ENCODE results near the gene PCSK9. TPM values are rescaled to one million over a fixed set of nuclear protein-coding genes. Genes with fewer than 3 reads are reported as not detected.

The PCSK9 gene
- total RNA-seq, 1 experiment from 2014 or later = not detected

GRCh38 chr1:54998677-54999076 is 40.7 kb upstream of the PCSK9 start, which contains the start of gene BSND:
Gene BSND (plus strand): TSS chr1:54998933. CDS start chr1:54999187, 254 bp downstream.
- H3K27me3 Mint-ChIP-seq (ENCODE audit: insufficient read depth, unreplicated experiment) = no peaks in the 10 kb centered on the region
- ChIA-PET POLR2A (no interaction called here), CTCF (interaction anchor here (0.8 to 22.1 kb wide), 8 partner anchors 9 to 183 kb away, joined by 3 to 385 read pairs (median 14); no protein-coding TSS in a partner anchor)
- no TSS peak for BruUV-seq (replicated peaks)
- H3K4me3 Mint-ChIP-seq (ENCODE audit: unreplicated experiment) = no peak within 1 kb of the TSS
- intact Hi-C loops (cut with micrococcal nuclease) = no loop called here
- no peaks in the 10 kb centered on the region for H3K9me3 Mint-ChIP-seq (ENCODE audit: unreplicated experiment)
- no peaks in the 10 kb centered on the region for H3K36me3 Mint-ChIP-seq (ENCODE audit: insufficient read depth, unreplicated experiment)
- no peak within 1 kb of the TSS for H3K27ac Mint-ChIP-seq (ENCODE audit: low read depth, unreplicated experiment)
- DNase-seq (ENCODE audit: unreplicated experiment) = no peak
- TF ChIP-seq CTCF (IDR thresholded peaks at IDR 0.05; ENCODE audit: unreplicated experiment) = no peak
- H3K4me1 Mint-ChIP-seq (ENCODE audit: insufficient read depth, unreplicated experiment) = peaks cover 5% of the 10 kb centered on the region

GRCh38 chr1:55000110-55001085 is 39.0 kb upstream of the PCSK9 start:
- no peaks in the 10 kb centered on the region for H3K27me3 Mint-ChIP-seq (ENCODE audit: insufficient read depth, unreplicated experiment)
- DNase-seq (ENCODE audit: unreplicated experiment) = no peak
- H3K36me3 Mint-ChIP-seq (ENCODE audit: insufficient read depth, unreplicated experiment) = no peaks in the 10 kb centered on the region
- intact Hi-C loops (cut with micrococcal nuclease) = no loop called here
- ChIA-PET POLR2A (interaction anchor here (1.0 kb wide), 1 partner anchor 50 kb away, joined by 3 read pairs; no protein-coding TSS in a partner anchor), CTCF (interaction anchor here (0.6 to 22.1 kb wide), 7 partner anchors 11 to 169 kb away, joined by 3 to 385 read pairs (median 4); no protein-coding TSS in a partner anchor)
- no peak for TF ChIP-seq CTCF (IDR thresholded peaks at IDR 0.05; ENCODE audit: unreplicated experiment)
- H3K9me3 Mint-ChIP-seq (ENCODE audit: unreplicated experiment) = no peaks in the 10 kb centered on the region
- no TSS peak for BruUV-seq (replicated peaks)
- H3K4me3 Mint-ChIP-seq (ENCODE audit: unreplicated experiment) = no peak overlapping the region
- no peak overlapping the region for H3K27ac Mint-ChIP-seq (ENCODE audit: low read depth, unreplicated experiment)
- peaks cover 5% of the 10 kb centered on the region for H3K4me1 Mint-ChIP-seq (ENCODE audit: insufficient read depth, unreplicated experiment)

- intact Hi-C loops (cut with micrococcal nuclease) = no loop called here
- peaks cover 3% of the 10 kb centered on the region for H3K4me1 Mint-ChIP-seq (ENCODE audit: insufficient read depth, unreplicated experiment)
These were observed 38.0 kb upstream of the PCSK9 start for GRCh38 chr1:55001311-55001710.

More at GRCh38 chr1:55001311-55001710, 38.0 kb upstream of the PCSK9 start:
- Mint-ChIP-seq H3K4me3 (ENCODE audit: unreplicated experiment) (no peak overlapping the region), H3K36me3 (ENCODE audit: insufficient read depth, unreplicated experiment) (no peaks in the 10 kb centered on the region), H3K27me3 (ENCODE audit: insufficient read depth, unreplicated experiment) (no peaks in the 10 kb centered on the region), H3K27ac (ENCODE audit: low read depth, unreplicated experiment) (no peak overlapping the region), H3K9me3 (ENCODE audit: unreplicated experiment) (no peaks in the 10 kb centered on the region)
- no peak for DNase-seq (ENCODE audit: unreplicated experiment)
- CTCF ChIA-PET = interaction anchor here (0.8 to 22.1 kb wide), 3 partner anchors 19 to 53 kb away, joined by 6 to 385 read pairs (median 14); no protein-coding TSS in a partner anchor
- POLR2A ChIA-PET = no interaction called here
- TF ChIP-seq CTCF (IDR thresholded peaks at IDR 0.05; ENCODE audit: unreplicated experiment) = no peak
- BruUV-seq (replicated peaks) = no TSS peak

Measured in MCF 10A (cell line).